Activated CD4-positive, alpha-beta T cell treated with anti-CD3 and anti-CD28 coated beads, Interleukin-2, amount 50 U/mL, for 4 hours (primary cell): ENCODE results near the gene ZNF398.
"Not testable (repeated sequence)": the region's sequence is repeated elsewhere in the genome, so short reads cannot be mapped to it uniquely, and the experiment has no call there.

Experiments
- DNase-seq, 2 experiments: peaks; one replicate each; pipeline ENCODE4 v3.0.0-alpha.2; 2020

Gene ZNF398

DNA sequence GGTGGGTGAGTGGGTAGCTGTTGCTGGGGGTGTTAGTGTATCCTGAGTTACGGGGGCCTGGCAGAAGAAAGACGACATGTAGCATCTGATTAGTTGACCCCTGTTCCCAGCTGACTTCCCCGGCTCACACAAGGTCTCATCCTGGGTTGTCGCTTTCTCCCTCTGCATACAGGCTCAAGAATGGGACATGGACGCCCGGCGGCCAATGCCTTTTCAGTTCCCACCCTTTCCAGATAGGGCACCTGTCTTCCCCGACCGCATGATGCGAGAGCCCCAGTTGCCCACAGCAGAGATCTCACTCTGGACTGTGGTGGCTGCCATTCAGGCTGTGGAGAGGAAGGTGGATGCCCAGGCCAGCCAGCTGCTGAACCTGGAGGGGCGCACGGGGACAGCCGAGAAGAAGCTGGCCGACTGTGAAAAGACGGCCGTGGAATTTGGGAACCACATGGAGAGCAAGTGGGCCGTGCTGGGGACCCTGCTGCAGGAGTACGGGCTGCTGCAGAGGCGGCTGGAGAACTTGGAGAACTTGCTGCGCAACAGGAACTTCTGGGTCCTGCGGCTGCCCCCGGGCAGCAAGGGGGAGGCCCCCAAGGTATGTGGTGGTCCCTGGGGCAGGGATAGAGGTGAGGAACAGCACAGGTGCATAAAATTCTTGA lies 51.0 kb downstream of the ZNF398 start:
- no peak for DNase-seq

DNA sequence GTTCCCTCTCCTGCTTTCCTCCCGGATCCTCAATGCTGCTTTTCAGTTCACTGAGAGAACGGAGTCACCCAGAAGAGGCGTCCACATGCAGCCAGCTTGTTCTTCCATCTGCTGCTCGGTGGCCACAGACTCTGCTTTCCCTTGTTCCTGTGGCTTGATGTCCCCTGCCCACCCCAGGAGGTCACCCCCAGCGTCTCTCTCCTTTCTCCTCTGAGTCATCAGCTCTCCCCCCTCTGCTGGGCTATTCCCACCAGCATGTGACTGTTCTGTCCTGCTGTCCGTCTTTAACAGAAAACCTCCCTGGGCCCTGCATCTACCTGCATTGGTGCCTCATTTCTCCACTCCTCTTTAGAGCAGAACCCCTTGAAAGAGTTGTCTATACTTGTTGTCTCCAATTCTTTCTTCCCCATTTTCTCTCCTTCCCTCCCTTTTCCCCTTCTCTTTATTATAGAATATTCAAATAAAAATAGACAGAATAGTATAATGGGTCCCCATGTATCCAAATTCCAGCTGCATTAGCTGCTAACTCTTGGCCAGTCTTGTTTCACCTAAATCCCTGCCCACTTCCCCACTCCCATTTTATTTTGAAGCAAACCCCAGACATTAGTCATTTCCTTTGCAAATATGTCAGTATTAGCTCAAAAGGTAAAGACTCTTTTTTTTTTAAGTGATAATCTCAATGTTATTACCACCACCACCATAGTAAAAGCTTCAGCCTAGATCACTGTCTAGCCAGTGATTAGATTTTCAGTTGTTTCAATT lies 52.2 kb downstream of the ZNF398 start:
- no peak for DNase-seq

- no peak for DNase-seq
These were observed 55.6 kb downstream of the ZNF398 start for GRCh38 chr7:149202831-149203231.

DNA sequence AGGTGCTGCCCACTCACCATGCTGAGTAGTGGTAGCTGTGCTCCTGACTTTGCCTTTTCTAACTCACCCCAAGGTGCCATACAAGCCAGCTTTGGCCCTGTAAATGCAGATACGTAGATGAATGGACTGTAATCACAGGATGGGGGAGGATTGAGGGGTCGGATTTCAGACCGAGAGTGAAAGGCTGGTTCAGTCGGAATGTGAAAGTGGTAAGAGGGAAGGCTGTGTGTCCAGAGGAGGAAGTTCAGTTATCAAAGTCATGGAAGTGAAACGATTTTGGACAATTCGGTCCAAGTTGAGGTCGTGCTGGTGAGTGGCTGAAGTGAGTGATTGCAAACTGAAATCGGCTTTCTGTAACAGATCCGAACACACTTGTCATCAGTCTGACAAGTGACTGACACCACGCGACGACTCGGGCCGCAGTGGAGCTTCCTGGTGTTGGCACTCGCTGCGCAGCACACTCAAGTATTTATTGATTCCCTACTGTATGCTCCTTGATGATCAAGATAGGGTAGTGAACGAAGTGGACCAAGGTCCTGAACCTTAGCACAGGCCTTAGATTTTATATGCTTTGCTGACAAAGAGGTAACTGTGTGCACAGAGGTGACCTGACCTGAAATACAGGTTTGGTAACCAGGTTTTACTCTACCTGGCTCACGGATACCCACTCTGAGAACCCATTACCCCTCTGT lies 58.6 kb downstream of the ZNF398 start:
- DNase-seq, result no peak

GRCh38 chr7:149207324-149208035 lies 60.2 kb downstream of the ZNF398 start:
- no peak for DNase-seq

- DNase-seq, result peak; percentile 75
These were observed 62.4 kb downstream of the ZNF398 start for GRCh38 chr7:149209518-149210269.

GRCh38 chr7:149210551-149210950 lies 63.3 kb downstream of the ZNF398 start:
- DNase-seq, result no peak

- DNase-seq, result no peak
These were observed 66.9 kb downstream of the ZNF398 start for GRCh38 chr7:149214020-149214720.

DNA sequence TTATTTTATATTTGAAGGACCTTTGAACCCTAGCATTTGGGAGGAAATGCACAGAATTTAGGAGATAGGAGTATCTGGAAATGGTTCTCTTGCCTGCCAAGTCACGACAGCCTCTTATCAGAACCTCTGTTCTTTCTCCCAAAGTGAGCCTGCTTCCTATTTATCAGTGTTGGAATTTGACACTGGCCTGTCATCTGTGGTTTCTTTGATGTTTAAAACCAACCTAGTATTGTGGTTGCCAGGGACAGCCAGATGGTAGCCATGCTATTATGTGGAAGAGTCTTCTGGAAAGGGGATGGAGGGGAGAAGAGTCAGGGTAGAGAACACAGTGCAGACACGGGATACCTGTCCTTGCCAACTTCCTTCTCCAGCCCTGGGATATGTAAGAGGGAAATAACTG lies 69.1 kb downstream of the ZNF398 start:
- DNase-seq, result no peak

GRCh38 chr7:149217570-149217969 lies 70.3 kb downstream of the ZNF398 start:
- DNase-seq, result no peak

DNA sequence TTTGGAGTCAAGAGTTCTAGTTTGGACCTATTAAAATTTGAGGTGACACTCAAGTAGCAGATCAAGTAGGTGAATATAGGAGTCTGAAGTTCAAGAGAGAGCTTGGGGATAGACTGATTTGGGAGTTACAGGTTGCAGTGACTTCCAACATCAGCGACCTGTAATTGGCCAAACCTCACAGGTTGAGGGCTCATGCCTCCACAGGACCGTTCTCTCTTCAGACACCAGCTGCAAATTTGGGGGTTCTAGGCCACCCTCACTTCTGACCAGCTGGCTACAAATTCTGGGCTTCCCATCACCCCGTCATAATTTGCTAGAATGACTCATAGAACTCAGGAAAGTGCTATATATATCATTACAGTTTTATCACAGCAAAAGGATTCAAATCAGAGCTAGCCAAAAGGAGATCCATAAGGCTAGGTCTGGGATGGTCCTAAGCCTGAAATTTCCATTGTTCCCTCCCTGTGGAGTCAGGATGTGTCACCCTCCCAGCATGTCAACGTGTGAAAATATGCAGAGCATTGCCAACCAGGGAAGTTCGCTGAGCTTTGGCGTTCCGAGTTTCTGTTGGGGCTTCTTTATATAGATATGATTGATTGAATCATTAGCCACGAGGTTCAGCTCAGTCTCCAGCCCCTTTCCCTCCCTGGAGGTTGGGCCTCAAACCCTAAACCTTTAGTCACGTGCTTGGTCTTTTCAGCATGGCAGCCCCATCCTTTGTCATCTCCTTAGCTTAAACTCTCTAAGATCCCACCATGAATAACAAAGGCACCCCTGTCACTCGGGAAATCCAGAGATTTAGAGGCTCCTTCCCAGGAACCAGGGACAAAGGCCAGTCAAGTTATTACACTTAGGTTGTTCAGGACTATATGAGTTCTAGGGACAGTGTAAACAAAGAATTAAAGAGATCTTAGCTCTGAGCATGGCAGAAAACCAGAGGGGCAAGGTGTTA lies 71.5 kb downstream of the ZNF398 start:
- DNase-seq, result no peak

GRCh38 chr7:149220534-149220933 lies 73.3 kb downstream of the ZNF398 start:
- no peak for DNase-seq

DNA sequence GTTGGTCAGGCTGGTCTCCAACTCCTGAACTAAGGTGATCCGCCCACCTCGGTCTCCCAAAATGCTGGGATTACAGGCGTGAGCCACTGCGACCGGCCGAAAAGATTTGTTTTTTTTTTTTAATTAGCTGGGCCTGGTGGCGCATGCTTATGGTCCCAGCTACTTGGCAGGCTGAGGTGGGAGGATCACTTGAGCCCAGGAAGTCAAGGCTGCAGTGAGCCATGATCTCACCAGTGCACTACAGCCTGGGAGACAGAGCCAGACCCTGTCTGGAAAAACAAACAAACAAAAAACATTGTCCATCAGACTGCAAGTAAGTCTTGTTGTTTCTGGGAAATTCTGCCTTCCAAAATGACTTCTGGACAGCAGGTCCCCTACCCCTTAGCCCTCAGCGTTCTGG lies 75.9 kb downstream of the ZNF398 start:
- no peak for DNase-seq

DNA sequence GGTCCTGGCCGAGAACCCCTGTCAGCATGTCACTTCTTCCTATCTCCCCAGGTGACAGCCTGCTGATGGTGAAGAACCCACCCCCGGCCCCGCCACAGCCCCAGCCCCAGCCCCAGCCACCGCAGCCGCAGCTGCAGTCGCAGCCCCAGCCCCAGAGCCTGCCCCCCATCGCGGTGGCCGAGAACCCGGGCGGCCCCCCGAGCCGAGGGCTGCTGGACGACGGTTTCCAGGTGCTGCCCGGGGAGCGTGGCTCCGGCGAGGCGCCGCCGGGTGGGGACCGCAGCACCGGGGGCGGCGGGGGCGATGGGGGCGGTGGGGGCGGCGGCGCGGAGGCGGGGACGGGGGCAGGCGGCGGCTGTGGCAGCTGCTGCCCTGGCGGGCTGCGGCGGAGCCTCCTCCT lies 76.5 kb downstream of the ZNF398 start:
- DNase-seq, result no peak

DNA sequence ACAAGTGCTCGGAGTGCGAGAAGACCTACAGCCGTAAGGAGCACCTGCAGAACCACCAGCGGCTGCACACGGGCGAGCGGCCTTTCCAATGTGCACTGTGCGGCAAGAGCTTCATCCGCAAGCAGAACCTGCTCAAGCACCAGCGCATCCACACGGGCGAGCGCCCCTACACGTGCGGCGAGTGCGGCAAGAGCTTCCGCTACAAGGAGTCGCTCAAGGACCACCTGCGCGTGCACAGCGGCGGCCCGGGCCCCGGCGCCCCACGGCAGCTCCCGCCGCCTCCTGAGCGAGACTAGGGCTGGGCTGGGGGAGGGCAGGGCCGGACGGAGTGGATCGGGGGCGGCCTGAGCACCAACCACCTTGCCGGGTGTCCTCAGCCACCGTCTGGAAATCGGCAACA lies 77.1 kb downstream of the ZNF398 start:
- DNase-seq, result no peak

- DNase-seq, result no peak
These were observed 77.9 kb downstream of the ZNF398 start for GRCh38 chr7:149225106-149225505.

- DNase-seq, result no peak
These were observed 78.4 kb downstream of the ZNF398 start for GRCh38 chr7:149225656-149226055.

GRCh38 chr7:149226366-149226765 lies 79.1 kb downstream of the ZNF398 start:
- not testable (repeated sequence) for DNase-seq

DNA sequence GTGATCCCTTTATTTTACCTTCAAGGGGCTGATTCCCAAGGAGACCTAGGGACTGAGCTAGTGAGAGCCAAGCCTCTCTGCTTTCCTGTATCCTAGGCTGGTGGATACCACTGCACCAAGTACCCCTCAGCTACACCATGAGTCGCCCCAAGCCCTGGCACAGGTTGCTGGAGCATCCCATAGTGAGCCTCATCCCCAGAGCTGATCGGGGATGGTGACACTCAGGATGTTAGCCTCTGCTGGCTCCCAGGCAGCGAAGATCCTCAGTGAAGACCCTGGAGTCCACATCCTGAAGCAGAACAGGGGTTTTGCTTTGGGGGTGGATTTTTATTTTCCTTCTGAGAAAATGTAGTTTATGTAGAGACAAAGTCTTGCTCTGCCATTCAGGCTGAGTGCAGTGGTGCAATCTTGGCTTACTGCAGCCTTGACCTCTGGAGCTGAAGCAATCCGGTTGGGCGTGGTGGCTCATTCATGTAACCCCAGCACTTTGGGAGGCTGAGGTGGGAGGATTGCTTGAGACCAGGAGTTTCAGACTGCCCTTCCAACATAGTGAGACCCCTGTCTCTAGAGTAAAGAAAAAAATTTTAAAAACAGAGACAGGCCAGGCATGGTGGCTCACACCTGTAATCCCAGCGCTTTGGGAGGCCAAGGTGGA lies 79.7 kb downstream of the ZNF398 start:
- no peak for DNase-seq

DNA sequence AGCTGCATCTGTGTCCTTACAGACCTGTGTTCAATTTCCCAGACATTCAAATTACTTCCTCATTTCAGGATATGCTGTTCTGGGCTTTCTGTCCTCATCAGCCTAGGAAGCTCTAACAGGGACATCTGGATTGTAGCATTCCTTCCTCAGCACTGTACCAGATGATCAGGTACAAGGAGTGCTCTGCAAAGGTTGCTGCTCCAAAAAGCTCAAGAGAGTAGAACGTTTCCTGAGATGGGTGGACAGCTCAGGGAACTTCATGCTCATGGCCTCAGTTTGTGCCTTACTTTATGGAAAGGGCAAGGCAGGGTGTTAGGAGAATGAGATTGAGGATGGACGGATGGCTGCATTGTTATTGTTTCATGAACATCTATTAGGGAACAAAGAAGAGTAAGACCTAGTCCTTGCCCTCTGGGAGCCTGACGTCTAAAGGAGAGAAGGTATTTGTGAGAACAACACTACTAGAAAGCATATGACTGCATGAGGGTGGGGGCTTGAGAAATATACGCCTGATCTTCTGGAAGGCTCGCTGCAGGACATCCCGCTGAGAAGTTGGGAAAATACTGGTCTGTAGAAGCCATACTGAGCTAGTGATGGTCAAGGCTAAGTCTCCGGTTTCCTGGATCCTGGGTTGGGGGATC lies 81.7 kb downstream of the ZNF398 start:
- DNase-seq, result no peak
